CD14-positive monocyte (primary cell): ENCODE measurements around the gene GFOD1. TPM values are rescaled to one million over a fixed set of nuclear protein-coding genes. Genes with fewer than 3 reads are reported as not detected.

ENCODE experiments used
- DNase-seq, 3 donors: peaks; one replicate each; pipeline ENCODE4 v3.0.0-alpha.2; 2011 to 2022
- H2AFZ ChIP-seq: 2 replicates; pipeline ENCODE4 v1.6.0; 2012; ENCODE audit warnings: mild to moderate bottlenecking, low read depth, low read length, inconsistent platforms; ENCODE audit not compliant: insufficient read depth, poor library complexity, severe bottlenecking
- H3K27ac ChIP-seq, 2 donors: 1 replicate in 1 of 2; 2 replicates in 1 of 2; pipeline ENCODE4 v1.5.1; 2012 to 2013; ENCODE audit warnings: low read length in 2 of 2, control low read depth in 1 of 2, inconsistent platforms in 1 of 2, low read depth in 1 of 2, mild to moderate bottlenecking in 1 of 2
- H3K27me3 ChIP-seq, 2 donors: one replicate each; pipeline versions ENCODE4 v1.6.0 to v1.6.1; 2011 to 2013; ENCODE audit warnings: low read length in 2 of 2; ENCODE audit not compliant: control insufficient read depth in 2 of 2, insufficient read depth in 2 of 2
- H3K36me3 ChIP-seq, 2 donors: replicated peaks in 1 of 2; 1 replicate in 1 of 2; 2 replicates in 1 of 2; pipeline versions ENCODE4 v1.5.1 to v1.6.1; 2012 to 2013; ENCODE audit warnings: low read length in 2 of 2, control low read depth in 1 of 2, inconsistent platforms in 1 of 2, mild to moderate bottlenecking in 1 of 2; ENCODE audit not compliant: insufficient read depth in 2 of 2, control insufficient read depth in 1 of 2
- H3K4me1 ChIP-seq, 2 donors: 1 replicate in 1 of 2; 2 replicates in 1 of 2; pipeline versions ENCODE4 v1.5.1 to v1.6.1; 2012 to 2013; ENCODE audit warnings: low read length in 2 of 2, control low read depth in 1 of 2, inconsistent platforms in 1 of 2, mild to moderate bottlenecking in 1 of 2, moderate library complexity in 1 of 2; ENCODE audit not compliant: insufficient read depth in 2 of 2, control insufficient read depth in 1 of 2
- H3K4me2 ChIP-seq: replicated peaks from 2 replicates; pipeline ENCODE3; 2012; ENCODE audit warnings: low read length, moderate library complexity, mild to moderate bottlenecking; ENCODE audit not compliant: poor library complexity, severe bottlenecking; ENCODE audit errors: extremely low read depth
- H3K4me3 ChIP-seq, 3 experiments: fragments of 200-600 bp in 1 of 3; sonication (generic) in 1 of 3; replicated peaks in 1 of 3; 1 replicate in 2 of 3; 2 replicates in 1 of 3; pipeline ENCODE4 v1.5.1; 2011 to 2013; ENCODE audit warnings: low read length in 3 of 3, mild to moderate bottlenecking in 3 of 3, control low read depth in 2 of 3, low read depth in 2 of 3, inconsistent platforms in 1 of 3, moderate library complexity in 1 of 3
- H3K79me2 ChIP-seq: 2 replicates; pipeline ENCODE4 v1.6.0; 2012; ENCODE audit warnings: mild to moderate bottlenecking, control low read depth, inconsistent platforms, low read length, moderate library complexity; ENCODE audit not compliant: insufficient read depth
- H3K9ac ChIP-seq: 2 replicates; pipeline ENCODE4 v1.6.0; 2017; ENCODE audit warnings: low read length, mild to moderate bottlenecking; ENCODE audit not compliant: insufficient read depth, poor library complexity, severe bottlenecking
- H3K9me3 ChIP-seq, 2 donors: replicated peaks in 1 of 2; 1 replicate in 1 of 2; 2 replicates in 1 of 2; pipeline versions ENCODE4 v1.5.1 to v1.6.1; 2012 to 2013; ENCODE audit warnings: low read length in 2 of 2, control low read depth in 1 of 2; ENCODE audit not compliant: control insufficient read depth in 1 of 2, insufficient read depth in 1 of 2
- H4K20me1 ChIP-seq: 2 replicates; pipeline ENCODE4 v1.6.0; 2012; ENCODE audit warnings: mild to moderate bottlenecking, low read length, control low read depth, moderate library complexity; ENCODE audit not compliant: insufficient read depth
- H3K27ac Mint-ChIP-seq, 7 donors: one replicate each; pipeline ENCODE4 v1.8.0; 2020; ENCODE audit warnings: mild to moderate bottlenecking in 7 of 7, mixed read lengths in 7 of 7, moderate library complexity in 6 of 7, inconsistent platforms in 2 of 7
- H3K27me3 Mint-ChIP-seq, 3 donors: one replicate each; pipeline ENCODE4 v1.8.0; 2021 to 2022; ENCODE audit warnings: low read depth in 3 of 3, mild to moderate bottlenecking in 3 of 3, mixed read lengths in 3 of 3, moderate library complexity in 3 of 3, inconsistent platforms in 1 of 3
- H3K36me3 Mint-ChIP-seq, 2 donors: one replicate each; pipeline ENCODE4 v1.8.0; 2020; ENCODE audit warnings: mixed read lengths in 2 of 2, inconsistent platforms in 1 of 2, mild to moderate bottlenecking in 1 of 2
- H3K4me1 Mint-ChIP-seq: one replicate; pipeline ENCODE4 v1.8.0; 2020; ENCODE audit warnings: mild to moderate bottlenecking, mixed read lengths
- H3K4me3 Mint-ChIP-seq, 2 donors: one replicate each; pipeline ENCODE4 v1.8.0; 2020; ENCODE audit warnings: mild to moderate bottlenecking in 2 of 2, mixed read lengths in 2 of 2, moderate library complexity in 1 of 2
- H3K9me3 Mint-ChIP-seq, 7 donors: one replicate each; pipeline ENCODE4 v1.8.0; 2020 to 2022; ENCODE audit warnings: mixed read lengths in 7 of 7, mild to moderate bottlenecking in 6 of 7, moderate library complexity in 6 of 7, inconsistent platforms in 2 of 7
- CTCF ChIP-seq: fragments of 200-600 bp; IDR thresholded peaks from one replicate; pipeline ENCODE4 v1.8.0; 2022; ENCODE audit warnings: antibody characterized with exemption, mild to moderate bottlenecking
- WGBS: methylation state at CpG from one replicate; pipeline ENCODE4 v1.1.5; 2013; ENCODE audit warnings: missing lambda C conversion rate; ENCODE audit not compliant: insufficient coverage; 5-methylcytosine and 5-hydroxymethylcytosine counted together
- intact Hi-C, 2 donors: fragments of 100-400 bp; cut with micrococcal nuclease; formaldehyde crosslinking; loops; one replicate each; pipeline versions ENCODE4 v1.15.0 to v1.15.1; 2023
- polyA plus RNA-seq, 3 donors: library from polyadenylated mRNA; depleted of rRNA in 1 of 3; unstranded in 2 of 3; stranded (reverse) in 1 of 3; fragments of 300-500 nt in 2 of 3; fragments of >200 nt in 1 of 3; fragmentation: Illumina TruSeq in 2 of 3; gene quantifications; 1 replicate in 2 of 3; 2 replicates in 1 of 3; pipeline ENCODE4 v1.2.3, GENCODE V29; 2012 to 2021

The GFOD1 gene
- polyA plus RNA-seq, 3 donors = 2.4 to 8.7 (median 2.4) TPM

GRCh38 chr6:13447949-13448724 is 39.3 kb downstream of the GFOD1 start:
- no peak for TF ChIP-seq CTCF
- intact Hi-C loops = no loop called here
- Mint-ChIP-seq H3K27me3 (peaks cover 0 to 2% (median 0%) of the 10 kb centered on the region in 3 donors), H3K36me3 (peaks cover 23 to 24% of the 10 kb centered on the region in 2 donors), H3K27ac (peak overlapping the region; percentile 32 to 88 (median 64)), H3K9me3 (peaks cover 0 to 5% (median 2%) of the 10 kb centered on the region in 7 donors), H3K4me3 (no peak overlapping the region), H3K4me1 (peaks cover 23% of the 10 kb centered on the region)
- H3K9me3 ChIP-seq = no peaks in the 10 kb centered on the region
- no peak overlapping the region for H3K9ac ChIP-seq
- peaks cover 16 to 17% of the 10 kb centered on the region in 2 donors for H3K4me1 ChIP-seq
- H3K4me2 ChIP-seq = peak overlapping the region; percentile 37
- H3K27me3 ChIP-seq = no peaks in the 10 kb centered on the region
- no peak overlapping the region for H3K27ac ChIP-seq
- peak in 2 of 3 donors; percentile 41 to 70 for DNase-seq
- H3K4me3 ChIP-seq = no peak overlapping the region
- WGBS = 29% methylated on average over 2 of the region's 5 CpGs
- no peaks in the 10 kb centered on the region for H4K20me1 ChIP-seq
- H2AFZ ChIP-seq = peak overlapping the region; percentile 14
- H3K36me3 ChIP-seq = peaks cover 0 to 18% of the 10 kb centered on the region in 2 donors
- H3K79me2 ChIP-seq = no peaks in the 10 kb centered on the region

GRCh38 chr6:13446381-13446780 is 41.0 kb downstream of the GFOD1 start:
- Mint-ChIP-seq H3K4me3 (no peak overlapping the region), H3K9me3 (peaks cover 0 to 5% (median 2%) of the 10 kb centered on the region in 7 donors), H3K4me1 (peaks cover 23% of the 10 kb centered on the region), H3K27ac (no peak overlapping the region), H3K36me3 (peaks cover 10 to 12% of the 10 kb centered on the region in 2 donors), H3K27me3 (peaks cover 0 to 2% (median 0%) of the 10 kb centered on the region in 3 donors)
- WGBS = 98% methylated on average over 6 of the region's 7 CpGs
- TF ChIP-seq CTCF = no peak
- Histone ChIP-seq H3K4me1 (peaks cover 16 to 17% of the 10 kb centered on the region in 2 donors), H2AFZ (no peak overlapping the region), H4K20me1 (no peaks in the 10 kb centered on the region), H3K9ac (no peak overlapping the region), H3K4me3 (no peak overlapping the region), H3K4me2 (no peak overlapping the region), H3K27me3 (no peaks in the 10 kb centered on the region), H3K9me3 (no peaks in the 10 kb centered on the region), H3K27ac (no peak overlapping the region), H3K36me3 (peaks cover 0 to 8% of the 10 kb centered on the region in 2 donors), H3K79me2 (no peaks in the 10 kb centered on the region)
- intact Hi-C loops = no loop called here
- no peak for DNase-seq
